H9 (cell line): ENCODE measurements around the gene PARP2. TPM values are rescaled to one million over a fixed set of nuclear protein-coding genes. Genes with fewer than 3 reads are reported as not detected.

Source experiments
- DNase-seq: peaks from one replicate; pipeline ENCODE4 v3.0.0-alpha.2; 2017
- H2AFZ ChIP-seq: one replicate; pipeline ENCODE4 v1.6.1; 2013; ENCODE audit warnings: mild to moderate bottlenecking, low read length, control low read depth, moderate library complexity
- H2AK5ac ChIP-seq: 2 replicates; pipeline ENCODE4 v1.6.1; 2013; ENCODE audit warnings: low read length, control low read depth, mixed read lengths; ENCODE audit not compliant: insufficient read length
- H2BK120ac ChIP-seq: one replicate; pipeline ENCODE4 v1.6.1; 2013; ENCODE audit warnings: low read depth, mild to moderate bottlenecking, low read length, control low read depth, inconsistent platforms; ENCODE audit not compliant: poor library complexity, severe bottlenecking
- H2BK12ac ChIP-seq: 2 replicates; pipeline ENCODE4 v1.6.1; 2013; ENCODE audit warnings: low read length, control low read depth, mixed read lengths, low read depth; ENCODE audit not compliant: insufficient read length
- H2BK15ac ChIP-seq: 2 replicates; pipeline ENCODE4 v1.6.1; 2013; ENCODE audit warnings: low read depth, low read length, control low read depth
- H2BK20ac ChIP-seq: one replicate; pipeline ENCODE4 v1.6.1; 2013; ENCODE audit warnings: low read depth, mild to moderate bottlenecking, low read length, control low read depth, inconsistent platforms; ENCODE audit not compliant: poor library complexity, severe bottlenecking
- H2BK5ac ChIP-seq: 2 replicates; pipeline ENCODE4 v1.6.1; 2013; ENCODE audit warnings: low read length, control low read depth, mixed read lengths; ENCODE audit not compliant: insufficient read length
- H3K14ac ChIP-seq: 2 replicates; pipeline ENCODE4 v1.6.1; 2013; ENCODE audit warnings: low read length, control low read depth; ENCODE audit not compliant: insufficient read depth
- H3K18ac ChIP-seq: 2 replicates; pipeline ENCODE4 v1.6.1; 2013; ENCODE audit warnings: low read depth, mild to moderate bottlenecking, mixed read lengths, low read length, control low read depth; ENCODE audit not compliant: insufficient read length
- H3K23ac ChIP-seq: 2 replicates; pipeline ENCODE4 v1.6.1; 2013; ENCODE audit warnings: low read length, control low read depth, mixed read lengths, low read depth; ENCODE audit not compliant: insufficient read length
- H3K23me2 ChIP-seq: 2 replicates; pipeline ENCODE4 v1.6.1; 2013; ENCODE audit warnings: low read depth, mild to moderate bottlenecking, mixed read lengths, low read length, control low read depth; ENCODE audit not compliant: insufficient read length, poor library complexity, severe bottlenecking
- H3K27ac ChIP-seq: 2 replicates; pipeline ENCODE4 v1.5.1; 2013; ENCODE audit warnings: low read length, control low read depth, mixed read lengths, low read depth; ENCODE audit not compliant: insufficient read length
- H3K27me3 ChIP-seq: 2 replicates; pipeline ENCODE4 v1.6.1; 2013; ENCODE audit warnings: low read length, control low read depth, inconsistent platforms; ENCODE audit not compliant: insufficient read depth
- H3K4ac ChIP-seq: 2 replicates; pipeline ENCODE4 v1.6.1; 2013; ENCODE audit warnings: low read depth, mild to moderate bottlenecking, control low read depth, inconsistent platforms, low read length, moderate library complexity
- H3K4me1 ChIP-seq: 2 replicates; pipeline ENCODE4 v1.6.1; 2013; ENCODE audit warnings: low read length, control low read depth, inconsistent platforms; ENCODE audit not compliant: insufficient read depth
- H3K4me2 ChIP-seq: 2 replicates; pipeline ENCODE4 v1.6.1; 2013; ENCODE audit warnings: low read length, control low read depth, mixed read lengths; ENCODE audit not compliant: insufficient read length, insufficient read depth
- H3K56ac ChIP-seq: 2 replicates; pipeline ENCODE4 v1.6.1; 2013; ENCODE audit warnings: low read depth, mild to moderate bottlenecking, mixed read lengths, low read length, control low read depth; ENCODE audit not compliant: insufficient read length
- H3K79me1 ChIP-seq: 2 replicates; pipeline ENCODE4 v1.6.1; 2013; ENCODE audit warnings: low read depth, mild to moderate bottlenecking, moderate library complexity, low read length, control low read depth, inconsistent platforms; ENCODE audit not compliant: insufficient read depth, poor library complexity, severe bottlenecking
- H3K79me2 ChIP-seq: 2 replicates; pipeline ENCODE4 v1.6.1; 2013; ENCODE audit warnings: low read length, control low read depth, inconsistent platforms; ENCODE audit not compliant: insufficient read depth
- H3K9ac ChIP-seq: 2 replicates; pipeline ENCODE4 v1.6.1; 2013; ENCODE audit warnings: low read length, control low read depth, mixed read lengths; ENCODE audit not compliant: insufficient read length; ENCODE audit errors: extremely low read depth
- H3K9me3 ChIP-seq: one replicate; pipeline ENCODE4 v1.6.1; 2013; ENCODE audit warnings: low read depth, low read length, inconsistent platforms; ENCODE audit not compliant: control insufficient read depth
- H3T11ph ChIP-seq: one replicate; pipeline ENCODE4 v1.6.1; 2013; ENCODE audit warnings: mild to moderate bottlenecking, low read length, control low read depth, inconsistent platforms
- H4K20me1 ChIP-seq: one replicate; pipeline ENCODE4 v1.6.1; 2013; ENCODE audit not compliant: control insufficient read depth, insufficient read length, insufficient read depth
- H4K5ac ChIP-seq: 2 replicates; pipeline ENCODE4 v1.6.1; 2013; ENCODE audit warnings: low read depth, mild to moderate bottlenecking, mixed read lengths, low read length, control low read depth; ENCODE audit not compliant: insufficient read length
- H4K8ac ChIP-seq: replicated peaks from 2 replicates; pipeline ENCODE4 v1.6.1; 2013; ENCODE audit warnings: low read length, control low read depth, mixed read lengths, low read depth; ENCODE audit not compliant: insufficient read length
- H4K91ac ChIP-seq: 2 replicates; pipeline ENCODE4 v1.6.1; 2013; ENCODE audit warnings: low read depth, mild to moderate bottlenecking, moderate library complexity, mixed read lengths, low read length, control low read depth; ENCODE audit not compliant: insufficient read length
- H3K27ac Mint-ChIP-seq, 3 experiments: 2 replicates in 2 of 3; 3 replicates in 1 of 3; pipeline ENCODE4 v1.8.0; 2020 to 2021; ENCODE audit warnings: mixed read lengths in 3 of 3, mild to moderate bottlenecking in 1 of 3, moderate library complexity in 1 of 3
- H3K27me3 Mint-ChIP-seq: 2 replicates; pipeline ENCODE4 v1.8.0; 2021; ENCODE audit warnings: low read depth, mild to moderate bottlenecking, moderate library complexity, mixed read lengths
- H3K36me3 Mint-ChIP-seq, 3 experiments: 2 replicates in 2 of 3; 3 replicates in 1 of 3; pipeline ENCODE4 v1.8.0; 2020 to 2021; ENCODE audit warnings: low read depth in 3 of 3, mixed read lengths in 3 of 3; ENCODE audit not compliant: insufficient read depth in 1 of 3
- H3K4me1 Mint-ChIP-seq, 2 experiments: 2 replicates each; pipeline ENCODE4 v1.8.0; 2020; ENCODE audit warnings: mixed read lengths in 2 of 2
- H3K4me3 Mint-ChIP-seq, 2 experiments: 2 replicates in 1 of 2; 3 replicates in 1 of 2; pipeline ENCODE4 v1.8.0; 2020 to 2021; ENCODE audit warnings: mild to moderate bottlenecking in 2 of 2, mixed read lengths in 2 of 2, moderate library complexity in 1 of 2
- H3K9me3 Mint-ChIP-seq, 2 experiments: 2 replicates in 1 of 2; 3 replicates in 1 of 2; pipeline ENCODE4 v1.8.0; 2020; ENCODE audit warnings: mild to moderate bottlenecking in 2 of 2, mixed read lengths in 2 of 2, moderate library complexity in 1 of 2
- CTCF ChIP-seq: fragments of 200-600 bp; sonication (generic); conservative IDR thresholded peaks from 3 replicates; pipeline ENCODE4 v1.8.0; 2021; ENCODE audit warnings: antibody characterized with exemption, mild to moderate bottlenecking
- WGBS: extraction: QIAGEN DNeasy Blood & Tissue Kit; methylation state at CpG from one replicate; pipeline ENCODE4 v1.1.7; 2013; ENCODE audit warnings: missing lambda C conversion rate, low lambda C conversion rate, mixed read lengths; ENCODE audit not compliant: insufficient read length; ENCODE audit errors: extremely low coverage; 5-methylcytosine and 5-hydroxymethylcytosine counted together
- total RNA-seq: library from RNA; stranded (reverse); gene quantifications from 2 replicates; pipeline ENCODE4 v1.2.1, GENCODE V29; 2021

Gene PARP2
- total RNA-seq, 1 experiment from 2014 or later, result 25.4 TPM

- Histone ChIP-seq H3K56ac (no peak overlapping the region), H2BK12ac (no peak overlapping the region), H2BK20ac (no peak overlapping the region), H2AK5ac (no peak overlapping the region), H3K79me2 (no peaks in the 10 kb centered on the region), H3T11ph (no peak overlapping the region), H3K18ac (no peak overlapping the region), H3K23me2 (no peaks in the 10 kb centered on the region), H3K4me2 (no peak overlapping the region), H2BK5ac (no peak overlapping the region), H4K5ac (no peak overlapping the region), H3K23ac (no peak overlapping the region), H2BK120ac (no peak overlapping the region), H3K9ac (no peak overlapping the region), H4K8ac (no peak overlapping the region), H3K14ac (no peak overlapping the region), H3K27ac (no peak overlapping the region), H3K27me3 (no peaks in the 10 kb centered on the region), H4K91ac (no peak overlapping the region), H3K4me1 (no peaks in the 10 kb centered on the region), H3K79me1 (no peaks in the 10 kb centered on the region), H4K20me1 (no peaks in the 10 kb centered on the region), H2BK15ac (no peak overlapping the region), H2AFZ (no peak overlapping the region), H3K9me3 (no peaks in the 10 kb centered on the region), H3K4ac (no peak overlapping the region)
- no peak for TF ChIP-seq CTCF
- Mint-ChIP-seq H3K36me3 (peaks cover 25 to 79% (median 66%) of the 10 kb centered on the region in 3 experiments; a peak in 6 of 7 replicates), H3K9me3 (no peaks in the 10 kb centered on the region; a peak in 1 of 5 replicates), H3K27ac (no peak overlapping the region), H3K4me3 (no peak overlapping the region), H3K27me3 (no peaks in the 10 kb centered on the region), H3K4me1 (peaks cover 3% of the 10 kb centered on the region in 2 experiments; a peak in 3 of 4 replicates)
- no peak for DNase-seq
- no CpG with 5 or more reads among the region's 10 CpGs for WGBS
Observed at GRCh38 chr14:20383032-20383431, 39.6 kb downstream of the PARP2 start.
